H1 (cell line): ENCODE results near the gene FRMD4A.

Experiments
- ASH2L ChIP-seq: fragments of 200-600, 300-600 bp; sonication (generic); IDR thresholded peaks from one replicate; pipeline ENCODE4 v1.7.1; 2017; ENCODE audit warnings: low read length
- CHD1 ChIP-seq: IDR thresholded peaks from 2 replicates; pipeline ENCODE4 v1.6.1; 2012; ENCODE audit warnings: low read depth, low read length, improper control_type of control experiment
- CHD2 ChIP-seq: IDR thresholded peaks from 2 replicates; pipeline ENCODE4 v1.6.1; 2012; ENCODE audit warnings: low read length, improper control_type of control experiment
- CTCF ChIP-seq, 3 experiments: IDR thresholded peaks; 1 replicate in 2 of 3; 2 replicates in 1 of 3; pipeline versions ENCODE4 v1.5.1 to v1.6.1; 2011; ENCODE audit warnings: low read length in 3 of 3, mild to moderate bottlenecking in 3 of 3, inconsistent platforms in 2 of 3, low read depth in 1 of 3, moderate library complexity in 1 of 3; ENCODE audit not compliant: insufficient read depth in 1 of 3; ENCODE audit errors: control extremely low read depth in 1 of 3
- E2F6 ChIP-seq: IDR thresholded peaks from 2 replicates; pipeline ENCODE4 v1.6.1; 2012; ENCODE audit warnings: inconsistent platforms
- EP300 ChIP-seq, 2 experiments: IDR thresholded peaks; 1 replicate in 1 of 2; 2 replicates in 1 of 2; pipeline ENCODE4 v1.6.1; 2011 to 2012; ENCODE audit warnings: low read depth in 2 of 2, low read length in 2 of 2, mild to moderate bottlenecking in 2 of 2, borderline replicate concordance in 1 of 2, inconsistent platforms in 1 of 2, moderate library complexity in 1 of 2
- EZH2 ChIP-seq: fragments of 200-600 bp; sonication (generic); IDR thresholded peaks from 2 replicates; pipeline ENCODE4 v1.7.1; 2012; ENCODE audit warnings: low read depth, mild to moderate bottlenecking, moderate library complexity, low read length, inconsistent platforms; ENCODE audit not compliant: severe bottlenecking
- PHF8 ChIP-seq: fragments of 200-600 bp; sonication (generic); conservative IDR thresholded peaks from 2 replicates; pipeline ENCODE4 v1.7.1; 2012; ENCODE audit warnings: low read depth, mild to moderate bottlenecking, inconsistent platforms, low read length, moderate library complexity
- POLR2AphosphoS5 ChIP-seq: IDR thresholded peaks from 2 replicates; pipeline ENCODE4 v1.6.1; 2011; ENCODE audit warnings: low read depth, low read length
- RAD21 ChIP-seq, 2 experiments: IDR thresholded peaks in 1 of 2; conservative IDR thresholded peaks in 1 of 2; 2 replicates each; pipeline ENCODE4 v1.6.1; 2011; ENCODE audit warnings: low read depth in 2 of 2, low read length in 2 of 2, improper control_type of control experiment in 1 of 2, inconsistent platforms in 1 of 2, mild to moderate bottlenecking in 1 of 2, moderate library complexity in 1 of 2
- RXRA ChIP-seq: IDR thresholded peaks from 2 replicates; pipeline ENCODE4 v1.6.1; 2011; ENCODE audit warnings: low read depth, mild to moderate bottlenecking, low read length, moderate library complexity; ENCODE audit not compliant: insufficient read depth
- SUZ12 ChIP-seq: fragments of 200-600 bp; sonication (generic); IDR thresholded peaks from 2 replicates; pipeline ENCODE4 v1.6.1; 2012; ENCODE audit warnings: mild to moderate bottlenecking, inconsistent platforms, low read length, moderate library complexity, mixed read lengths
- TAF1 ChIP-seq: IDR thresholded peaks from 2 replicates; pipeline ENCODE4 v1.6.1; 2011; ENCODE audit warnings: mild to moderate bottlenecking, low read depth, low read length

- no peak for TF ChIP-seq RXRA
- no peak for TF ChIP-seq CHD1
- no peak for TF ChIP-seq CHD2
- no peak for TF ChIP-seq EZH2
- no peak for TF ChIP-seq TAF1
- no peak for TF ChIP-seq RAD21 (IDR thresholded peaks at IDR 0.05 in 1 of 2, conservative IDR thresholded peaks at IDR 0.05 in 1 of 2; ENCODE audit: low read depth in 2 of 2, low read length in 2 of 2)
- TF ChIP-seq SUZ12: no peak
- TF ChIP-seq ASH2L: no peak
- no peak for TF ChIP-seq CTCF (IDR thresholded peaks at IDR 0.05; ENCODE audit: control extremely low read depth in 1 of 3, insufficient read depth in 1 of 3, low read depth in 1 of 3, low read length in 3 of 3)
- no peak for TF ChIP-seq EP300 (IDR thresholded peaks at IDR 0.05; ENCODE audit: borderline replicate concordance in 1 of 2, low read depth in 2 of 2, low read length in 2 of 2)
- TF ChIP-seq E2F6: no peak
- no peak for TF ChIP-seq POLR2AphosphoS5
- TF ChIP-seq PHF8: no peak
Measured at GRCh38 chr10:13930120-13930519, 400.6 kb downstream of the FRMD4A start.
